ENCODE measurements around the gene GPR33. TPM values are rescaled to one million over a fixed set of nuclear protein-coding genes. Genes with fewer than 3 reads are reported as not detected.
"Not testable (repeated sequence)": the region's sequence is repeated elsewhere in the genome, so short reads cannot be mapped to it uniquely, and the experiment has no call there.

Gene GPR33
- total RNA-seq, 8 experiments from 2014 or later: 0.62 TPM; not detected in 7

DNA sequence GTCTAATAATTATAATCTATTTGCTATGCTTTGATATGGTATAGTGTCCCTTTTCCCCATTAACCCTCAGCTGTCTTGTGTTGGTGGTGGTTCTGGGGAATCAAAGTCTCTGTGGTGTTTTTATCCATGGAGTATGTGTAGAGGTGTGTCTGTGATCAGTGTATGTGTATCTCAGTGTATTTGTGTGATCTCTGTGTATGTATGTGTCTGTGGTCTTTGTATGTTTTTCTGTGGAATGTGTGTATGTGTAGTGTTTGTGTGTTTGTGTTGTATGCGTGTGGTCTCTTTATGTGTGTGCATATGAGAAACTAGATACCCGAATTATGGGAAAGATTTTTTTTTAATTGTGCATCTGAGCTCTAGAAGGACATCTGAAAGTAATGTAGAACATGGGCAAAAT lies 1.1 kb downstream of the GPR33 start:
- Histone ChIP-seq H3K4me1 (replicated peaks in 1 of 2) (no peaks in the 10 kb centered on the region), H3K27ac (no peak overlapping the region), H3K4me3 (no peak overlapping the region)
- 37 to 100% (median 83%) methylated on average over 1 to 2 of the region's 2 CpGs; no CpG with 5 or more reads in 5 of the 10 experiments for WGBS, 10 experiments
- in situ Hi-C loops (cut with MboI; ENCODE audit: low pct_unique_long_range_greater_than_20kb in 2 of 9, low sequenced_read_pairs in 9 of 9, unreplicated experiment in 9 of 9): no loop called here
- ATAC-seq (replicated peaks in 6 of 8): no peak

DNA sequence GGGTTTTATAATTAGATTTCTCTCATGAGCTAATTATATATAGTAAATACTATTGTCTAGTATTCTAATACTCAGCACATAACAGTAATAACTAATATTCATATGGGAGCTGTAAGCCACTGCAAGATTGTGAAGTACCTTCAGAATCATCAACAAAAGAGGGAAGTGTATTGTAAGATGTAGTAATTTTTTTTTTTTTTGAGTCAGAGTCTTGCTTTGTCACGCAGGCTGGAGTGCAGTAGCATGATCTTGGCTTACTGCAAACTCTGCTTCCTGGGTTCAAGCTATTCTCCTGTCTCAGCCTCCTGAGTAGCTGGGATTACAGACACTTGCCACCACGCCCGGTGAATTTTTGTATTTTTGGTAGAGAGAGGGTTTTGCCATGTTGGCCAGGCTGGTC lies 3.1 kb downstream of the GPR33 start:
- 85 to 100% (median 97%) methylated on average over 1 to 3 of the region's 3 CpGs; no CpG with 5 or more reads in 6 of the 10 experiments for WGBS, 10 experiments
- no peak for ATAC-seq (replicated peaks in 6 of 8)

DNA sequence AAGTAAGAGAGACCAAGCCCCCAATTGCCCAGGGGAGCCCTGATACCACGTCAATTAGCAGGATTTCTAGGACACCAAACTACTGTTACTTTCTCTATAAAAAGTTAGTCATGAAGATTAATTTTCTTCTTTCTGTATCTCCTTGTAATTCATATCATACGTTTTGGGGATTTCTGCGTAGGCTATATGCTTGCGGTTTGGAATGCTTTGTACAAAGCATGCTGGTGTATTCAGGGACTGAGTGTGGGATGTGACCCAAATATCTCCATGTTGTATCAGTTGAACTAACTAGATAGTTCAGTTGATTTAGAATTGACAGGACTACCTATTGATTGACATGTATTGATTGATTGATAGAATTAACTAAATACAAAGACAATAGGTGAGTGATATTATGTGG lies 7.7 kb downstream of the GPR33 start:
- no peaks in the 10 kb centered on the region for H3K4me1 ChIP-seq (replicated peaks in 1 of 2)
- H3K27ac ChIP-seq: no peak overlapping the region
- in situ Hi-C loops (cut with MboI; ENCODE audit: low pct_unique_long_range_greater_than_20kb in 2 of 9, low sequenced_read_pairs in 9 of 9, unreplicated experiment in 9 of 9): no loop called here
- H3K4me3 ChIP-seq: no peak overlapping the region
- 16 to 98% (median 70%) methylated on average over 1 to 4 of the region's 4 CpGs; no CpG with 5 or more reads in 2 of the 10 experiments for WGBS, 10 experiments
- no peak for ATAC-seq (replicated peaks in 6 of 8)

More for the DNA sequence above, 3.1 kb downstream of the GPR33 start:
- no peak overlapping the region for H3K4me3 ChIP-seq
- H3K27ac ChIP-seq: no peak overlapping the region
- in situ Hi-C loops (cut with MboI; ENCODE audit: low pct_unique_long_range_greater_than_20kb in 2 of 9, low sequenced_read_pairs in 9 of 9, unreplicated experiment in 9 of 9): no loop called here
- no peaks in the 10 kb centered on the region for H3K4me1 ChIP-seq (replicated peaks in 1 of 2)

DNA sequence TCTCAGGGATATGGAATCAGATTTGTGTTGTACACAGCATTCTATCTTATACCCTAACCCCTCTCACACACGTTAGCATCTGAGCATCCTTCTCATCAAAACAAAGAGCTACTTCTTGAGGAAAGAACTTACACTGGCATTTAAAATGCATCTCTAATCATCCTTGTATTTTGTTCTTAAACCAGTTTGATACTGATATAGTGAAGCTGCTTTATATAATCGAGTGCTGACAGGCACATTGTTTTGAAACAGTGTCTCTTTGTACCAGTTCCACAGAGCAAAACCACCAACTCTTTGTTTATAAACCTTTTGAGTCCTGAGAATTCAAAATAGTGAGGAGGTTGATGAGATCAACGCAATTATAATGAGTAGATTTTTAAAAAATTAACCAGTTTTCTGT lies 8.8 kb downstream of the GPR33 start:
- Histone ChIP-seq H3K4me3 (no peak overlapping the region), H3K27ac (no peak overlapping the region), H3K4me1 (replicated peaks in 1 of 2) (no peaks in the 10 kb centered on the region)
- in situ Hi-C loops (cut with MboI; ENCODE audit: low pct_unique_long_range_greater_than_20kb in 2 of 9, low sequenced_read_pairs in 9 of 9, unreplicated experiment in 9 of 9): no loop called here
- peak in 5 of 8 experiments; percentile 19 to 71 (median 39) for ATAC-seq (replicated peaks in 6 of 8)
- 21 to 84% (median 63%) methylated on average over 1 to 3 of the region's 3 CpGs; no CpG with 5 or more reads in 2 of the 10 experiments for WGBS, 10 experiments

DNA sequence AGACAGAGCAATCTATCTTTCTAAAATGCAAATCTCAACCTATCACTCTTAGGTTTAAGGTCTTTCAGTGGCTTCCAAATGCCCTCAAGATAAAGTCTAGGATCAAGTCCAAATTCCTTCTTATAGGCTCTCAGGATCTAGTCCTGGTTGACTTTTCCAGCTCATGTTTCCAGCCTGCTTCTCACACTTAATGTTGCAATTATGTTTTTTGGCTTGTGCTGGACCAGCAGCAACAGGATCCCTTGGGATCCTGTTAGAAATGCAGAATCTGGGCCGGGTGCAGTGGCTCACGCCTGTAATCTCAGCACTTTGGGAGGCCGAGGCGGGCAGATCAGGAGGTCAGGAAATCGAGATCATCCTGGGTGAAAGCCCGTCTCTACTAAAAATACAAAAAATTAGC lies 10.6 kb downstream of the GPR33 start:
- no peak for ATAC-seq (replicated peaks in 6 of 8)
- in situ Hi-C loops (cut with MboI; ENCODE audit: low pct_unique_long_range_greater_than_20kb in 2 of 9, low sequenced_read_pairs in 9 of 9, unreplicated experiment in 9 of 9): no loop called here
- H3K4me3 ChIP-seq: no peak overlapping the region
- H3K4me1 ChIP-seq (replicated peaks in 1 of 2): no peaks in the 10 kb centered on the region
- WGBS, 10 experiments: 80 to 89% (median 87%) methylated on average over 3 of the region's 6 CpGs; no CpG with 5 or more reads in 7 of the 10 experiments
- H3K27ac ChIP-seq: no peak overlapping the region

DNA sequence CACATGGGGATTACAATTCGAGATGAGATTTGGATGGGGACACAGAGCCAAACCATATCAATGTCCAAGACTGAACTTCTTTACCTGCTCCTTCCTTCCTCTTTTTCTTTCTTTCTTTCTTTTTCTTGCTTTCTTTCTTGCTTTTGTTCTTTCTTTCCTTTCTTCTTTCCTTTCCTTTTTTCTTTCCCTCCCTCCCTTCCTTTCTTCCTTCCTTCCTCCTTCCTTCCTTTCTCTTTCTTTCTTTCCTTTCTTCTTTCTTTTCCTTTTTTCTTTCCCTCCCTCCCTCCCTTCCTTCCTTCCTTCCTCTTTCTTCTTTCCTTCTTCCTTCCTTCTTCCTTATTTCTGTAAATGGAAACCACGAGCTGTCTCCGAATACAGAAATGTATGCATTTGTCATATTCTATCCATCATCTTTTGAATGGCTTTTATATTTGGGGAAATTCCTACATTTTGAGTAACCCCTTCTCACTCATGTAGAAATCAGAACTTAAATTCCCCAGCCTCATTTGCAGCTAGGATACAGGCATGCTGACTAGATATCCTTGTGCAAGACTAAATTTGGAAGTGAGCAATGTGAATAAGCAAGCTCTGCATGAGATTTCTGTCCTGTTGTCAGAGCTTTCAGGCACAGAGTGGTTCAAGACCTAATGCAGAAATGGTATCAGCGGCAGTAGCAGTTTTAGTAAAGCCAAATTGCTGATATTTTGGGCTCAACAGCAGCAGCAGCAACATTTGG lies 11.5 kb downstream of the GPR33 start:
- H3K4me1 ChIP-seq (replicated peaks in 1 of 2): no peaks in the 10 kb centered on the region

DNA sequence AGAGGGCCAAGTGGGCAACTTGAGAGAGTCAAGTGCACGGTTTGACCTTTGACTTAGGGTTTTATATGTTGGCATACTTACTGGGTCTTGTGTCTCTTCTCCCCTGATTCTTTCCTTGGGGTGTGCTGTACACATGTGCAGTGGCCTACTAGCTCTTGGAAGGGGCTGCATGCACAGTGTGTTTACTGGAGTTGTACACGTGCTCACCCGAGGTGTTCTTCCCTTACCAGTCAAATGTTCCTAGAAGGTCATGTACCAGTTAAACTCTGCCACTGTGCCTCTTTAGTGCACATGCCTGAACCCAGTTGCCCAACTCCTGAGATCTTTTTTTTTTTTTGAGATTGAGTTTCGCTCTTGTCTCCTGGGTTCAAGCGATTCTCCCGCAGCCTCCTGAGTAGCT lies 21.3 kb downstream of the GPR33 start:
- in situ Hi-C loops (cut with MboI; ENCODE audit: low pct_unique_long_range_greater_than_20kb in 2 of 9, low sequenced_read_pairs in 9 of 9, unreplicated experiment in 9 of 9): no loop called here
- Histone ChIP-seq H3K4me1 (replicated peaks in 1 of 2) (peaks cover 0 to 3% of the 10 kb centered on the region in 2 donors), H3K4me3 (no peak overlapping the region), H3K27ac (no peak overlapping the region)
- ATAC-seq (replicated peaks in 6 of 8): no peak
- WGBS, 10 experiments: 43 to 100% (median 72%) methylated on average over 1 to 5 of the region's 6 CpGs; no CpG with 5 or more reads in 3 of the 10 experiments

More for the DNA sequence above, 11.5 kb downstream of the GPR33 start:
- no peak overlapping the region for H3K4me3 ChIP-seq
- no peak overlapping the region for H3K27ac ChIP-seq
- no peak for ATAC-seq (replicated peaks in 6 of 8)
- in situ Hi-C loops (cut with MboI; ENCODE audit: low pct_unique_long_range_greater_than_20kb in 2 of 9, low sequenced_read_pairs in 9 of 9, unreplicated experiment in 9 of 9): no loop called here
- WGBS, 10 experiments: 25 to 100% (median 80%) methylated on average over 1 to 4 of the region's 4 CpGs

DNA sequence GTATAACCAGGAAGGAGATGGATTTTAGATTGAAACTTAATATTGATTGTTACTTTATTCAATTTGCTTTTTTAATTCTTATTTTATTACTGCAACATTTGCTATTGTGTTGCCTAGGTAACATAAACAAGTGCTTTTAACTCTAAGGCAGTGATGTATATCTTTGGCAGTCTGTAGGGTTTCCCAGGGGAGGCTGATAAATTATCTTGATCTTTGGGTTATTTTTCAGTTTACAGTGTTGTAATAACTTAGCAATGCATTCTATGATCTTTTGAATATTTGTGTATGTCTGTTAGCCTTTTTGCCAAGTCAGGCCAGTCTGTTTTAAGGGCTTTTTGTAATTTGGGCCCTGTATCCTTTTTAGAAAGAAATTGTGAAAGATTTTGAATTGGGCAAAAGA lies 22.7 kb downstream of the GPR33 start:
- peaks cover 0 to 3% of the 10 kb centered on the region in 2 donors for H3K4me1 ChIP-seq (replicated peaks in 1 of 2)
- no peak overlapping the region for H3K27ac ChIP-seq
- ATAC-seq (replicated peaks in 6 of 8): peak in 3 of 8 experiments; percentile 20 to 30 (median 21)
- in situ Hi-C loops (cut with MboI; ENCODE audit: low pct_unique_long_range_greater_than_20kb in 2 of 9, low sequenced_read_pairs in 9 of 9, unreplicated experiment in 9 of 9): no loop called here
- no peak overlapping the region for H3K4me3 ChIP-seq

DNA sequence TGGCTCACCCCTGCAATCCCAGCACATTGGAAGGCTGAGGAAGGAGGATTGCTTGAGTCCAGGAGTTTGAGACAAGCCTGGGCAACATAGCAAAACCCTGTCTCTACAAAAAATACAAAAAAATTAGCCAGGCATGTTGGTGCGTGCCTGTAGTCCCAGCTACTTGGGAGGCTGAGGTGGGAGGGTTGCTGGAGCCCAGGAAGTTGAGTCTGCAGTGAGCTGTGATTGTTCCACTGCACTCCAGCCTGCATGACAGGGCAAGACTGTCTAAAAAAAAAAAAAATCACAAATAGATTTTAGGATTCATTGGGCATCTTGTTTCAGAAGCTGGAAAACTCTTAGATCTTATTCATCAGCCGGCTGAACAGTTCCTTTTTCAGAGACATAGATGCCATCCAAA lies 25.4 kb downstream of the GPR33 start:
- H3K4me3 ChIP-seq; H3K27ac ChIP-seq; in situ Hi-C loops (cut with MboI; ENCODE audit: low pct_unique_long_range_greater_than_20kb in 2 of 9, low sequenced_read_pairs in 9 of 9, unreplicated experiment in 9 of 9); ATAC-seq (replicated peaks in 6 of 8): not testable (repeated sequence)
- WGBS, 10 experiments: 40 to 100% (median 82%) methylated on average over 1 to 2 of the region's 2 CpGs; no CpG with 5 or more reads in 3 of the 10 experiments
- H3K4me1 ChIP-seq (replicated peaks in 1 of 2): peaks cover 9 to 11% of the 10 kb centered on the region in 2 donors

DNA sequence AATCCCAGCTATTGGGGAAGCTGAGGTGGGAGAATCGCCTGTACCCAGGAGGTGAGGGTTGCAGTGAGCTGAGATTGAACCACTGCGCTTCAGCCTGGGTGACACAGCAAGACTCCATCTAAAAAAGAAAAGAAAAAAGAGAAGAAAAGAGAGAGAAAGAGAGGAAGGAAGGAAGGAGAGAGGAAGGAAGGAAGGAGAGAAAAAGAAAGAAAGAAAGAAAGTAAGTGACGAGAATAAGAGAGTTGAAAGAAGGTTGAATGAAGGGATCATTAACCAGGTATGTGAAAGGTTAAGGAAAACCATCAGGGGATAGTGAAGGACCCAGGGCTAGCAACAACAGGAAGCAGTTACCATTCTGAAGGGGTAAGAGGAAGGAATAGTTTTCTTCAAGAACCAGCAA lies 26.3 kb downstream of the GPR33 start:
- WGBS, 10 experiments: 81 to 100% (median 90%) methylated on average over 1 to 3 of the region's 3 CpGs
- in situ Hi-C loops (cut with MboI; ENCODE audit: low pct_unique_long_range_greater_than_20kb in 2 of 9, low sequenced_read_pairs in 9 of 9, unreplicated experiment in 9 of 9): no loop called here
- no peak for ATAC-seq (replicated peaks in 6 of 8)
- no peak overlapping the region for H3K4me3 ChIP-seq
- peaks cover 9 to 11% of the 10 kb centered on the region in 2 donors for H3K4me1 ChIP-seq (replicated peaks in 1 of 2)
- H3K27ac ChIP-seq: no peak overlapping the region

DNA sequence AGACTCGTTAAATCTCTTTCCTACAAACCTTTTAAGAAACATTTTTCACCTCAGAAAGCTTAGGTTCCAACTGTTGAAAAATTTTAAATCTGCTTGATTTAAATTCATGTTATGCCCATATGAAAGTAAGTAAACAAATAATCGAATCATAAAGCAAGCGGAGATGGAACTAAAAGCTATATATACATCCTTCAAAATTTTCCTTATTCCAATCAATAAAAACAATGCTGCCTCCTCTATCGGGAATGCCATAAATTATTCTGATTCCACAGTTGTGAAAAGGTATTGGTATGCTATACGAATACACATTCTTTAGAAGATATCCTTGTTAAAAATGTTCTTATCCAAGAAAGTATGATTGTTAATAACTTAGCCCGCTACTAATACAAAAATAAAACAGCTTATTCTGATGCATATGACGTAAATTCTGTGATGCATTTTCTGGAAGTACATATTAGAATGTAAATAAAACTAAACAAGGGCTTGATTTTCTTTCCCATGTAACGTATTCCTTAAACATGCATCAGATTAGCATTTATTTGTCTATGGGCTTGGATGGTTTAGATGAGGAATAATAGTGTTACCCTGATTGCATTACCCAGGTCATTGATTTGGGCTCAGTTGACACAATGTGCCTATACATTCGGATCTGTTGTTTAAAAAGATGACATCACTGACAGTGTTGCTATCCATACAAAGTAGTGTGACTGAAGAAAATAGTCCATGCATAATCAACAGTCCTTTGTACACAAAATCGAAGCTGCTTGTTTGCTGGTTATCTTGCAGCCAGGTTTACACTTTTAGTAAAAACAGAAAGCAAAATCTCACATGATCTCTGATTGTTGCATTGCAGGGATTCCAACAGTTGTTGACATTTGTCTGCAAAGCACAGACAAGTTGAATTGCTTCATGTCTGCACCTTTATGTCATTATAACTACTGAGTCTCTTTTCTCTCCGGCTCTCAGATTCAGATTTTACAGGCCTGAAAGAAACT lies 29.9 kb downstream of the GPR33 start:
- ATAC-seq (replicated peaks in 6 of 8): peak in 4 of 8 experiments; percentile 7 to 23 (median 14)
- Histone ChIP-seq H3K4me1 (replicated peaks in 1 of 2) (peaks cover 9 to 17% of the 10 kb centered on the region in 2 donors), H3K27ac (peak overlapping the region; percentile 88 to 96), H3K4me3 (peak overlapping the region; percentile 54 to 84 (median 70))
- 25 to 64% (median 42%) methylated on average over 5 to 11 of the region's 11 CpGs for WGBS, 10 experiments
- in situ Hi-C loops (cut with MboI; ENCODE audit: low pct_unique_long_range_greater_than_20kb in 2 of 9, low sequenced_read_pairs in 9 of 9, unreplicated experiment in 9 of 9): no loop called here

DNA sequence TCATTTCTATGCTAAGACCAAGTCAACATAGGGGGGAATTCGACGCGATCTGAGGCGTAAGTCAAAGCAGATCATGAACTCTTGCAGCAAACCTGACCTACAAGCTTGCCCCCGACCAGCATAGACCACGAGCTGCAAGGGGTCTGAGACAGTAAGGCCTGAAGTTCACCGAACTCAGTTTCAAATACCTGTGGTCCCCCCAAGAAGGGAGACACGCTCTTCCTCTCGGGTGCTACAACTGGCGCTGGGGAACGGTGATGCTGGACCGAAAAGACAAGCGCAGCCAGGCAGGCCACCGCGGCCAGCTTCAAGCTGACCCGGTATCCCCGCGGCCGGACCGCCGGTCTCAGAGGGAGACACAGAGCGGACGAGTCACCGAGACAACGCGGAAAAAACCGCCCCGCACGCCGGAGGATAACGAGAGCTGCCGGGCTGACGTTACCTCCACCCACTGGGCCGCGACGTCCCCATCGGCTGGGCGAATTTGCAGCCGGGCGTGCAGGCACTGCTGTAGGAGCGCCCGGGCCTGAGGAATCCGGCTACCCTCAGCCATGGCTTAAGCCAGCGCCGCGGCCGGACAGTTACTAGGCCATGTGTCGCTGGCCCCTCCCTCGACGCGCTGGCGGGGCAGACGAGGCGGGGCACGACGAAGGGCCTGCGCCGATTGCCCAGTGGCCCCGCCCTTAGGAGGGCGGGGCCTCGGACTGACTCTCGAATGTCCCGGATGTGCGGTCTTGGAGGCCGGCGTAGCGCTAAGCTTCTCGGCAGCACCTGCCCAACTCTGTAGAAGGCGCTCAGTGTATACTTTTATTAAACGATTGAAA lies 30.8 kb downstream of the GPR33 start, which contains the start of gene DTD2:
Gene DTD2 (minus strand): TSS at position 666 of the 824 bp plus-strand sequence. CDS start 113 bp downstream, at position 553.
- peak; percentile 97 to 99 (median 98) for ATAC-seq (replicated peaks in 6 of 8)
- Histone ChIP-seq H3K4me3 (peak within 1 kb of the TSS; percentile 54 to 84 (median 70)), H3K4me1 (replicated peaks in 1 of 2) (peaks cover 9 to 17% of the 10 kb centered on the region in 2 donors), H3K27ac (peak within 1 kb of the TSS; percentile 88 to 96)
- WGBS, 10 experiments: 0 to 7% (median 0%) methylated on average over 1 to 28 of the region's 70 CpGs
- in situ Hi-C loops (cut with MboI; ENCODE audit: low pct_unique_long_range_greater_than_20kb in 2 of 9, low sequenced_read_pairs in 9 of 9, unreplicated experiment in 9 of 9): no loop called here
